Measurements from ENCODE around the gene RPL26. TPM values are rescaled to one million over a fixed set of nuclear protein-coding genes. Genes with fewer than 3 reads are reported as not detected.

The RPL26 gene
- total RNA-seq, 1 donor from 2014 or later: 1,742 TPM

Other genes starting within 250 kb of the RPL26 start
- 65.0 TPM for gene PER1, start 230.8 kb downstream of the RPL26 start, total RNA-seq
- gene VAMP2, start 220.2 kb downstream of the RPL26 start, total RNA-seq: 20.9 TPM
- gene TMEM107, start 206.8 kb downstream of the RPL26 start, total RNA-seq: 17.5 TPM
- 6.3 TPM for gene BORCS6, start 193.0 kb downstream of the RPL26 start, total RNA-seq
- 22.0 TPM for gene AURKB, start 172.6 kb downstream of the RPL26 start, total RNA-seq
- gene CTC1, start 135.1 kb downstream of the RPL26 start, total RNA-seq: 10.0 TPM
- gene PFAS, start 133.9 kb downstream of the RPL26 start, total RNA-seq: 25.1 TPM
- gene RANGRF, start 94.5 kb downstream of the RPL26 start, total RNA-seq: 12.7 TPM
- 2.6 TPM for gene SLC25A35, start 87.8 kb downstream of the RPL26 start, total RNA-seq
- gene ARHGEF15, start 73.0 kb downstream of the RPL26 start, total RNA-seq: 1.8 TPM
- not detected for gene ODF4, start 43.4 kb downstream of the RPL26 start, total RNA-seq
- 10.8 TPM for gene RNF222, start 14.6 kb upstream of the RPL26 start, total RNA-seq
- 75.9 TPM for gene NDEL1, start 52.7 kb upstream of the RPL26 start, total RNA-seq
- 24.6 TPM for gene MYH10, start 247.5 kb upstream of the RPL26 start, total RNA-seq